Activated gamma-delta T cell (primary cell): Measurements from ENCODE around the gene POU5F1.

Source experiments
- DNase-seq: peaks from one replicate; lab custom pipeline; 2025; lab: John Stamatoyannopoulos, UW

The POU5F1 gene

GRCh38 chr6:31143148-31143547 lies 27.3 kb downstream of the POU5F1 start:
- no peak for DNase-seq

- DNase-seq: no peak
Observed at GRCh38 chr6:31142361-31142761, 28.1 kb downstream of the POU5F1 start.

- DNase-seq: no peak
Observed at GRCh38 chr6:31140643-31141042, 29.8 kb downstream of the POU5F1 start.

- DNase-seq: no peak
Observed at GRCh38 chr6:31139599-31139998, 30.9 kb downstream of the POU5F1 start.

GRCh38 chr6:31138982-31139381 lies 31.5 kb downstream of the POU5F1 start, which contains the start of gene PSORS1C2:
Gene PSORS1C2, minus strand, starts transcription at chr6:31139066. Its CDS starts 40 bp downstream, at chr6:31139026.
- no peak for DNase-seq

- DNase-seq: no peak
Observed at GRCh38 chr6:31135710-31136109, 34.8 kb downstream of the POU5F1 start.

- DNase-seq: no peak
Observed at GRCh38 chr6:31132806-31133205, 37.7 kb downstream of the POU5F1 start.

- DNase-seq: no peak
Observed at GRCh38 chr6:31131595-31131994, 38.9 kb downstream of the POU5F1 start.

- no peak for DNase-seq
Observed at GRCh38 chr6:31130751-31131150, 39.7 kb downstream of the POU5F1 start.

GRCh38 chr6:31129130-31129529 lies 41.4 kb downstream of the POU5F1 start:
- DNase-seq: no peak

- no peak for DNase-seq
Observed at GRCh38 chr6:31128093-31128676, 42.3 kb downstream of the POU5F1 start.

- DNase-seq: no peak
Observed at GRCh38 chr6:31126396-31127175, 43.9 kb downstream of the POU5F1 start.

- DNase-seq: no peak
Observed at GRCh38 chr6:31125586-31126363, 44.7 kb downstream of the POU5F1 start.

GRCh38 chr6:31125162-31125561 lies 45.3 kb downstream of the POU5F1 start:
- DNase-seq: no peak

- DNase-seq: no peak
Observed at GRCh38 chr6:31122791-31123706, 47.4 kb downstream of the POU5F1 start.

- DNase-seq: no peak
Observed at GRCh38 chr6:31121131-31121790, 49.2 kb downstream of the POU5F1 start.

- DNase-seq: no peak
Observed at GRCh38 chr6:31120151-31120915, 50.1 kb downstream of the POU5F1 start, which contains the start of gene CDSN. Gene CDSN, minus strand, starts transcription at chr6:31120446. Its CDS starts 27 bp downstream, at chr6:31120419.

- DNase-seq: no peak
Observed at GRCh38 chr6:31118178-31118577, 52.3 kb downstream of the POU5F1 start.

GRCh38 chr6:31116661-31117385 lies 53.7 kb downstream of the POU5F1 start:
- DNase-seq: no peak
